ENCODE data around the gene AFF1.

- no peak for TF ChIP-seq CTCF (IDR thresholded peaks at IDR 0.05)
- TF ChIP-seq ZNF121 (CRISPR knock-in tag; IDR thresholded peaks at IDR 0.05), result no peak
- TF ChIP-seq NFYB (CRISPR knock-in tag; conservative IDR thresholded peaks at IDR 0.05; ENCODE audit: low read depth), result no peak
These were observed 231.6 kb downstream of the AFF1 start for GRCh38 chr4:87166296-87166854.

Data from WTC11 (cell line).